GM19397 (cell line): ENCODE measurements around the gene AFG1L.
"Not testable (repeated sequence)": the region's sequence is repeated elsewhere in the genome, so short reads cannot be mapped to it uniquely, and the experiment has no call there.

Experiments
- ATAC-seq: cut with Tn5 transposase; IDR thresholded peaks from one replicate; pipeline ENCODE4 v1.9.1; 2021; ENCODE audit warnings: mild to moderate bottlenecking, moderate library complexity; ENCODE audit not compliant: unreplicated experiment

Gene AFG1L

DNA sequence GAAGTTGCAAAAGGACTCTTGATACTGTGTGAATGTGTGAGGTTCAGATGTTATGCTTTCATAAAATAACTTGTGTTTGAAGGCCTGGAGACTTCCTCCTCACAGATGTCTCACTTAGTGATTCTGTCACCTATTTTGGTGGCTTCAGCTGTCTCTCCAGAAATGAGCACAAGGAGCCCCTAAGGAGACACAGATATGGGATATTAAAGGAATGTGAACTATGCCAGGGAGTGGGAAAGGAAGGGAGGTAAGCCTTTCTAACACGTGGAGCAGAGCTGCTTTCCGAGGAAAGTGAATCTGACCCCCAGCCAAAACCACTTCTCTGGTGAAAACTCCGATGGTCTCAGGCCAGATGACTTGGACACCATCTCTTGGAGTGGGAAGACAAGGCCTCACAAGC is 255.4 kb downstream of the AFG1L start:
- ATAC-seq, result no peak

DNA sequence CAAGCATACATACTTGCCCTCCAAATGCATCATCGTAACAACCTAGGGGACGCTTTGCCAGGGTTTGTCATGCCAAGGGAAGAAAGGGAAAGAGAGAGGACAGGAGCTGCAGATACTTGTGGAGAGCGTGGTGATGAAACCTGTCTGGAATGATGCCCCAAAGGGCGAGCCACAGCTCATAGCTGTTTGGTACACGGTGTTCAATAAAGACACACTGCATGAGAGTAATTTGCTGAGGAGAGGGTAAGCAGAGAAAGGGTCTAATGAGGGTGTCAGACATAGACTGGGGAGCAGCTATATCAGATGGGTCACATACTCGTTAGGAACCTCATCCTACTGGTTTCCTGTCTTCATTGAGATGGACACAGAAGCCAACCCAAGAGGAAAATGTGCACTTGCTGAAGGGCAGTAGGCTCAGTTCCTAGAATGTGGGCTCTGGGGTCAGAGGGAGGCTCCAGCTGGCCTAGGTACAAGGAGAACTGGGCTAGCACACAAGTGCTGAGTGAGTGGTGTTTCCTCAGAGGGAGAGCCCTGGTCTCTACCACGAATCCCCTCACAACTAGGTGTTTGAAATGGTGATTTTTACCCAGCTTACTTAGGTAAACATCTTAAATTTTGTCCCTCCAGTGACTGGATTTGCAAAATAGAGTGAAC is 260.7 kb downstream of the AFG1L start:
- no peak for ATAC-seq

DNA sequence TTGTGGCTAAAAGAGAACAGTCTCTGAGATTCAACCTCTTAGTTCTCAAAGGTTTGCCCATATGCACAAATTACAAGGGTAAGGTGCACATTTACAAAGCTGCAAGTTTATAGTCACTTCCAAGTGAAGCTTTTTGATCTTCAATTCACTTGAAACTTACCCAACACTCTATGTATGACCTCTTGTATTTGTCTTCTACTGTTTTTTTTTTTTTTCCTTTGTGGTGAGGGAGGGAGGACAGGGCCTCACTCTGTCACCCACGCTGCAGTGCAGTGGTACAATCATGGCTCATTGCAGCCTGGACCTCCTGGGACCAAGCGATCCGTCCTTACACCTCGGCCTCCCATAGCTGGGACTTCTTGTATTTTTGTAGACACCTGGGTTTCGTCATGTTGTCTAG is 261.4 kb downstream of the AFG1L start:
- ATAC-seq, result no peak

DNA sequence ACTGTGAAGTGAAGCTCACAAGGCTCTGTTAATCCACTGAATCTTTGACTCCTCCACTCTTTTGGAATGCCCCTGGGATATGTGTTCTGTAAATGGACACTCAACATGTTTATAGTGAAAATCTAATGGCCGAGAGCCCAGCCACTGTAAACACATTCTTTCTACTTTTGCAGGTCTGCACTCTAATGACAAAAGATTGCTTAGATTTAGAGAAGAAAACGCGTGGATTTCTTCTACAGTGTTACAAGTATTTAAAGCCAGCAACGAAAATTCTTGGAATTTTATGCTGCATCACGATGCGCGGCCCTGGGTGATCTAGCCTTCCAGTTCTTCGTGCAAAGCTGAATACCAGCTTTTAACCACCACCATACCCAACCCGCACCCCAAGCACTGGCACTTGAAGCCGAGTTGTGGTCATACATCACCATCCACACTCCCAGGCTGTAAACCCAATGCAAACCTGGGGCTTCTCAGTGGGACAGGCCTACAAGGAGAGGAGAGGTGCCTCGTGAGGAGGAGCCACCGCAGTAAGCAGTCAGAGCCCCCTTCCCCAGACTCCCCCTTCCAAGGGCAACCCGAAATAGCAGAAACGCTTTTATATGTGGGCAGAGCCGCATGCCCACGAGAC is 262.1 kb downstream of the AFG1L start:
- no peak for ATAC-seq

DNA sequence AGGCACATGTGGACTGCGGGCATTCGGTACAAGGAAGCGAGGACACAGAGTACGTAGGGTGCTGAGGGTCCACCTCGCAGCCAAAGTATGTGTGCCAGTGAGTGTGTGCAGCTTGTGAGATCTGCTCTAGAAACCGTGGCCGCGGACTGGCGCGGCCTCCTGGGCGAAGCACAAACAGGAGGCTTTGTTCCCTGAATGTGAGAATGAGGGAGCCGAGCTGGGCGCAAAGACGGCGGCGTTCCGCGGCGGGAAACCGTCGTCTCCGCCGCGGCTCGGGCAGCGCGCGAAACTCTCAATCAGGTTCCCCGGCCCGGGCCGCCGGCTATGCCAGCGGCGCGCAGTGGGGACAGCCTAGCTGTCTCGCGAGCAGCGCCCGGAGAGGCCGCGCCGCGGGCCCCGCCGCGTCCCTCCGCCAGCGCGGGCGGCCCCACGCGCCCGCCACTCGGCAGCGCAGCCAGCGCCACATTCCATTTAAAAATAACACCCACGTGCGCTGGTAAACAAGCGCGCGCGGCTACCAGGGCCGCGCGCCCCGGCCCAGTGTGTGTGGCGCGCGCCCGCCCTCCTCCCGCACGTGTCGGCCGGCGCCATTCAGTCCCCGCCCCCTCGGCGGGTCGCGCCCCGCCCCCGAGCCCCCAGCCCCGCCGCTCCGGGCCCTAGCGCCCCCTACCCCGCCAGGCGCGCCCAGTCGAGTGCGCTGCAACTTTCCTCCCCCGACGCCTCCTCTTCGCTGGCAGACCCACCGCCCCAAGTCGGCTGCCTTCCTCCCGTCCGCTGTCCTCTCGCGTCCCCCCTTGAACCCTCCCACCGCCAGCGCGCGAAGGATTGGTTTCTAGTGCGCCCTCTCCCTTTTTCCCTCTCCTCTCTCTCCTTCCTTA is 262.9 kb downstream of the AFG1L start:
- ATAC-seq, result no peak

DNA sequence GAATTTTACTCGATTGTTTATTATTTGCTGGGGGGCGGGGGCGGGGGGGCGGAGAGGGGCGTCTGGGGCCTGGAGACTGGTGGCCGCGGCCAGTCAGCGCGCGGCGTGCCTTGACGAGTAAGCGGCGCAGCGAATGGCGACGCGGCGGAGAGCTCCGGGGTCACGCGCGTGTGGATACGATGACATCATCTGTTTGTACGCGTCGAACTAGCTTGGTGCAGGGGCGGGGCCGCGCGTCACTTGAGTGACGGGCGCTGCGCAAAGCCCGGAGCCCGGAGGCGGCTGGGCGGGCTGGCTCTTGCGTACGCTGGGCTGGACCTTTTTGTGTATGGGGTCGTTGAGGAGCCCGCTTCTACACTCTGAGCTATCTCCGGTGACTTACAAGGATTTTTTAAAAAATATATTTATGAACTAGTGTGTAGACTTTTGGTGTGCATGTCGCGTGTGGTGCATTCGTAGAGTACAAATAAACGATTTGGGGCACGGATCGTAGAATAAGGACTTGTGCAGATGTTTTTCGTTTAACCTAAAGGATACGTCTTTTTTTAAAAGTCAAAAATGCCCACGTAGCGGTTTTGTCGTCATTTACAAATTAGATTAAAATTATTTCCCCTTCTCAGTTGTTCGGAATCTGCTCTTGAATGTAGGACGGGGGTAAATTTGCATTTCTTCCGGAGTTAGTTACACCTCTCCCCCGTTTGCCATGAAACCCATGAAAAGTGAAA is 263.7 kb downstream of the AFG1L start:
- ATAC-seq, result peak; percentile 56

DNA sequence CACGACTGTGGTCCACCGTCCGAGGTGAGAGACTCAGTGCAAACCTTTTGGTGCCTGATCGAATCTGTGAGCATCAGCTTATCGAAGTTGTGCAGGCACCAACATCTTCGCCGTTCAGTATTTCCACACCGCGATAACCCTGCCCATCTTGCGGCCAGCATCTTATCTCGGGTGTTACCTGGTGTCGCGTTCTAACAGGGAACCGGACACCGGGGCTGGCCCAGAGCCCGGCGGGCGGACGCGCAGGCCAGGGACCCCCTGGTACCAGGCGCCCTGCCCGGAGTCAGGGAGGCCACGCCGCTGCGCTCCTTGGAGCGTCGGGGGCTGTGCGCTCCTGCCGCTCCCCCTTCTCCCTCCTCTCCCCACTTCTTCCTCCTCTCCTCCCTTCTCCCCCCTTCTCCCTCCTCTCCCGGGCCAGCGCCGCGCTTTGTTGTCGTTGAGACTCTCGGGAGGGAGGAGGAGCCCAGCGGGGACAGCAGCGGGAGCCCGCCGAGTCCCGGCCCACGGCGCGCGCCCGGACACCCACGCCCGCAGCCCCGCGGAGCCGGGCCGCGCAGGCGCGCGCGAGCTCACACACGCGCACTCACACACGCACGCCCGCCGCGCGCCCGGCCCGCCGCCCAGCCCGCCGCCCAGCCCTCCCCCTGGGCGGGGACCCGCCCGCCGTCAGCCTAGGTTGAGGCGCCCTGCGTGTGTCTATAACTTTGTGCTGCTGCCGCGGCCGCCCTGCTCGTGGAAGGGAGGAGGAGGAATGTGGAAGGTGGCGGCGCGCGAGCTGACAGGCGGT is 264.4 kb downstream of the AFG1L start:
- ATAC-seq, result peak; percentile 52

DNA sequence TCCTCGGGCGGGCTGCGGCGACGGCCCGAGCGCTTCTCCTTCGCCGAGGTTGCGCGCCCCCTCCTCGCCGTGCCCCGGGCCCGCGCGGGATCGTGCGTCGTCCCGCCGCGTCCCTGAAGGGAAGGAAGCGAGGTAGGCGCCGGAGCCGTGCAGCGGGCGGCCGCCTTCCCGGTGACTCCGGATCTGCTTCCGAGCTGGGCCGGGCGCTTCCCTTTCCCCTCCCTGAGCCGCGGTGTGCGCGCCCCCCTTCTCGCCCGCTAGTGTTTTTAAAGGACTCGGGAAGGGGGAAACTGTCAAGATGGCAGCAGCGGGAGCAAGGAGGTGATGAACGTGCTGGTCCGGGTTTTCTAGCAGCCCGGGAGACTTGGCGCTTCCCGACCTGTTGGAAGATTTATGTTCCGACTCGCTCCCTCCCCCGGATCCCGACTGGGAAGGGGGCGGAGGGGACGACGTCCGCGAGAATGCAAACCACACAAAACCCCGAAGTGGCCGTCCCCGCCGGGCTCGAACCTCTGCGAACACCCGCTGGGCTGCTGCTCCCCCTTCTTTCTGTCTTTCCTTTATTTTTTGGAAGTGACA is 265.1 kb downstream of the AFG1L start:
- no peak for ATAC-seq

DNA sequence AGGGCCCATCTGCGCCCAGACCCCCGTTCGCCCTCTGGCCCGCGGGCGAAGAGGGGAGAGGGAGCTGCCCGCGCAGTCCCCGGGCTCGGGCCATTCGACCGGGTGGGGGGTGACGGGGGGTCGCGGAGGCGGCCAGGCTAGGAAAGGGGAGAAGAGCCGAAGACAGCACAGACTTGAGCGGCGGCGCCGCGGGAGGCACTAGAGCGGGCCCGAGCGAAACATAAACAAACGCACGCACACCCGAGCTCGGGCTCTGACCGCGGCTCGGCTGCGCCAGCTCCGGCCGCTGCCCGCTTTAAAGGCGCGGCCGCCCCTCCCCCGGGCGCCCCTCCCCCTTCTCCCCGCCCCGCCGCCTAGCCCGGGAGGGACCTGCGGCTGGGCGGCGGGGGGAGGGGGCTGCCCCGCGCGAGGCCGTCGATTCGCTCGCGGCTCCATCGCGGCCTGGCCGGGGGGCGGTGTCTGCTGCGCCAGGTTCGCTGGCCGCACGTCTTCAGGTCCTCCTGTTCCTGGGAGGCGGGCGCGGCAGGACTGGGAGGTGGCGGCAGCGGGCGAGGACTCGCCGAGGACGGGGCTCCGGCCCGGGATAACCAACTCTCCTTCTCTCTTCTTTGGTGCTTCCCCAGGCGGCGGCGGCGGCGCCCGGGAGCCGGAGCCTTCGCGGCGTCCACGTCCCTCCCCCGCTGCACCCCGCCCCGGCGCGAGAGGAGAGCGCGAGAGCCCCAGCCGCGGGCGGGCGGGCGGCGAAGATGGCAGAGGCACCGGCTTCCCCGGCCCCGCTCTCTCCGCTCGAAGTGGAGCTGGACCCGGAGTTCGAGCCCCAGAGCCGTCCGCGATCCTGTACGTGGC is 265.8 kb downstream of the AFG1L start, which contains the start of gene FOXO3:
Gene FOXO3, plus strand, starts transcription at position 455 of the 846 bp plus-strand sequence. Its CDS starts 292 bp downstream, at position 747.
- no peak for ATAC-seq

DNA sequence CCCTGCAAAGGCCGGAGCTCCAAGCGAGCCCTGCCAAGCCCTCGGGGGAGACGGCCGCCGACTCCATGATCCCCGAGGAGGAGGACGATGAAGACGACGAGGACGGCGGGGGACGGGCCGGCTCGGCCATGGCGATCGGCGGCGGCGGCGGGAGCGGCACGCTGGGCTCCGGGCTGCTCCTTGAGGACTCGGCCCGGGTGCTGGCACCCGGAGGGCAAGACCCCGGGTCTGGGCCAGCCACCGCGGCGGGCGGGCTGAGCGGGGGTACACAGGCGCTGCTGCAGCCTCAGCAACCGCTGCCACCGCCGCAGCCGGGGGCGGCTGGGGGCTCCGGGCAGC is 266.4 kb downstream of the AFG1L start:
- ATAC-seq, result not testable (repeated sequence)

DNA sequence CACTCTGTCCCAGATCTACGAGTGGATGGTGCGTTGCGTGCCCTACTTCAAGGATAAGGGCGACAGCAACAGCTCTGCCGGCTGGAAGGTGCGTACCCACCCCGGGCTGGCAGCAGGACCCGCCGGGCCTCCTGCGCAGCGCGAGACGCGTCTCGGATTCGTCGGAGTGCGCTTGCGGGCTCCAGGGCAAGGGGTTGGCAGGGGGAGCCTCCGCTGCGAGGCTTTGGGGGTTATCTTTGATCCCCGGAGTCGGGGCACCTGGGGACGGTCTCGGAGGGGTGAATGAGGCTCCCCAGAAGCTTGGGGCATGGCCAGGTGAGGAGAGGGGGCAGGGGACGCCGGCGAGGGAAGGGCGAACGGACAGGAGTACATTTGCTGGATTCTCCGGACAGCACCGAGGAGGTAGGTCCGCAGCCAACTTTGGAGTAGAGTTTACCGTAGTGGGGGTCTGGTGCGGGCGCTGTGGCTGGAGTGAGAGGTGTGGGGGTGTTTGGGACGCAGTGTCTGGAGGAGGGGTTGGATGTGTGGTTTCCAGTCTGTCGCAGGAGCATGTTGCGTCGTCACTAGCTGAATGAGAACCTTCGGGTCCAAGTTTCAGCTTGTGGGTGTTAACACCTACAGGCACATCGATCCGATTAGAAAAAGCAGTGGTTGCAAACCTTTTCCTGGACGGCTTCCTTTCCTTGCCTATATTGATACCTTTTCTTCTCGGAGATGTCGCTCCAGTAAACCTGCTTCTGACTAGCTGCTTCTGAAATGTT is 267.1 kb downstream of the AFG1L start:
- ATAC-seq, result no peak

DNA sequence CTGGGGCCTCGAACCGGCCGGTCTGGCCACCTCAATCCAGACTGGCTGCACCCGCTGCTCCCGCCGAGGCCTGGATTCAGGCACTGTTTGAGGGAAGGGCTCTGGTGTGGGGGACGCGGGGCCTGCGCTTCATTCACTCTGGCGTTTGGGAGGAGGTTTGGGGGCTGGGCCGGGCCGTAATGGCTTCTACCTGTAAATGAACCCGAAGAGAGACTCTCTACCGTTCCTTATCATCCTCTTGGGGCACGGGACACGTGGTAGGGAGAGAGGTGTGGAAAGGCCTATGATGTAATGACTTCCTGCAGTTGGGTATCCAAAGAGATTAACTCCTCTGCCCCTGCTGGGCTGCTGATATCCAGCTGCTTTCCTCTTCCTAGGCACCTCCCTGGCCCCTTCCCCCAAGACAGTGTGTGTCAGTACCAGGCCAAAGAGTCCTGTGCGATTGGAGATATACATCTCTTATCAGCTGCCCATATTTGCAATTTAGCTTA is 267.7 kb downstream of the AFG1L start:
- ATAC-seq, result no peak

DNA sequence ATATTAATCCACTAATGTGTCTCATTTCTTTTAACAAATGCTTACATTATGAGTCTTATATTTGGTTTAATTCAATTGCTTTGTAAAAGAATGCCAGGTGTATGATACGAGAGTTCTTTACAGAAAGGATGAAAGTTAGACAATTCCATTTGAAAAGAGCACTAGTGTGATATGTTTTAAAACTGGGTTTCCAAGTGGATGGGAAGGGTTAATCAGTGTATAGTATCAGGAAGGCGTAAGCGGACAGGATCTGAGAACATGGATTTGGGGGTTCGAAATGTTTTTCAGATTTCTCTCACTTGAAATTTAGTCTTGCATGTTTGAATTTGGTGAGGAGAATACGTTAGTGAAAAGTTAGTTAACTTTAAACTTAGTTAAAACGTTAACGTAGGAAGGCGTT is 268.4 kb downstream of the AFG1L start:
- no peak for ATAC-seq

DNA sequence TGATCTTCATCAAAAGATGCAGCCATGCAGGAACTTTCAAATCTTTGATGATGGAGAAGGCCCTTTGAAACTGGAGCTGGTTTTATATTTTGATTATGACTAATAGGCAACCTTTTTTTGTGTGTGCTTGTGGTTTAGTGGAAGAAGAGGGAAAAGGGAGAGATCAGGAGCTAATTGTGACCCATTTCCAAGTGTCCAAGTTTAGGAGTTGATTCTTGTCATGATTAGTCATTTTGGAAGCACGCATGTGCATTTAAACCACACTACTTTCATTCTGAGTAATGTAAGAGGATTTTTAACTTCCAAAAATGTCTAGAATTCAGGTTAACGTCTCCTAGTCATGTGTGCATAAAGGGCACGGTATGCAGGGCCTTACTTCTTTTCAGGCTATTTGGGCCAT is 269.3 kb downstream of the AFG1L start:
- no peak for ATAC-seq

DNA sequence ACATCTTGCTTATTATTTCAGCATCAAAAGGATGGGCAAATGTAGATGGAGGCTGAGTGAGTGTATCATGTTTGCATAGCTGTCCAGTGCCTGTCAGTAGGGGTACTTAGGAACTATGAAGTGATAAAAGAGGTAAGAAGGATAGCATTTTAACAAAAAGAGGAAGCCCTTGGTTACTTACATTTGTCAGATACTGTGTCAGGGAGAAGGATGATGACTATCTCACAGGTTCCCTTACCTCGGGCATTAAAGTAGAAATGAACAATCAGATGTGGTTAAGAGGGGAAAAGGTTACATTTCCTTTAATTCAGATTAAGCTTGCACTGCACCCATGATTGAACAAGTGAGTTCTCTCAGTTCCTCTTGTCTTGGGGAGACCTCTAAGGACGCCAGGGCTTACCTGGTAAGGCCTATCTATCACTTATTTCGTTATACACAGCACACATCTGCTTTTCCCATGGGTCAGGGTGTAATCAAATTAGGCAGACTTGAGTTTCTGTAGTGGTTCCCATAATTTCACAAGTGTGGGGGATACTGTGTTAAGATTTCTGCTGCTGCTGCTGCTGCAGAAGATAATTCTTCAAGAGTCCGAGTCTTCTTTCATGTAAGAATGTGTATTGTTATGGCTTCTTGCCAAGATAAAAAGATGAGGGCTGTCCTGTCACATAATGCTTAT is 270.4 kb downstream of the AFG1L start:
- ATAC-seq, result peak; percentile 63

DNA sequence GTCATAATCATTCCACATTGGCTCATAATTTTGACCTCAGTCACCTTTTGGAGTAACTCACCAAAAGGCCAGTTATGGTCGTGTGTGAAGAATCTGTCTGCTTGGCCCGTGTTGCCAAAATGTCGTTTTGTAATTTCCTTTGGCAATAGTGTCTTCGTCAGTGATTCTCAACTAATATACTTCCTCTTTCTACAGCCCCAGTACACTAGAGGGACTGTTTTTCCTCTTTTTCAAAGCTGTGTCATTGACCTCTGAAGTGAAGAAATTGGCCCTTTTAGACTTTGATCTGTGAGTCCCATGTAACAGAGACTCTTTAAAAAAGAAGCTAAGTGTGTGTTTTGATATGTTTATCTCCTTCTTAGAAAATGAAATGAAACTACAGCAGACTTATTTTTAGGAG is 271.0 kb downstream of the AFG1L start:
- no peak for ATAC-seq

DNA sequence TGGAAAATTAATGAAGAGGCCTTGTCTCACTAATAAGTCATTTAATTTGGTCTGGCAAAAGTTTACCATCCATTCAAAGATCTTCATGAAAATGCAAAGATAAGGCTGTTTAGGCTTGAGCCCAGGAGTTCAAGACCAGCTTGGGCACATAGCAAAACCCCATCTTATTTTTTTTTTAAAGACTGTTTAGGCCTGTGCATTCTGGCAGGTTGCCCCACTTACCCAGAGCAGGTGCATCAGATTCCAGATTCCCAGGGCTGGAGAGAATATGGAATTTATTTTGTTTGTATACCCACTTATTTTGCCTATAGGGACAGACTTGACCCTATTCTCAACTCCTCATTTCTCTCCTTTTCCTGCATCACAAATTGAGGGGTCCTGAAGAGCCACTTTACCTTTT is 271.6 kb downstream of the AFG1L start:
- ATAC-seq, result no peak

DNA sequence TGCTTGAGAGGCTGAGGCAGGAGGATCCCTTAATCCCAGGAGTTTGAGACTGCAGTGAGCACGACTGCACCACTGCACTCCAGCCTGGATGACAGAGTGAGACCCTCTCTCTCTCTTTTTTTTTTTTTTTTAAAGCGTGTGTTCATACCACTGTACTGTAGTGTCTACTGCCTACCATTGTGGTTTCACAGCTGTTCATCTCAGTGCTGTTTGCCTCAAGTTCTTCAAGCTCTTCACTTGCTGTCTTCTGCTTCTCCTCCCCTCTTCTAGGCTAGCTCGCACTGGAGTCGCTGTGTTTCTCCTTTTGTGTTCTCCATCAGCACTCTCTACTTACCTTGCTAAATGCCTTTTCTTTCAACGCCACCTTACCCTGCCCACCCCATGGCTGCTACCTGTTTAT is 273.2 kb downstream of the AFG1L start:
- ATAC-seq, result no peak
